Sigmoid colon (tissue), 7 donors: ENCODE measurements around the gene CDK11A. TPM values are rescaled to one million over a fixed set of nuclear protein-coding genes. Genes with fewer than 3 reads are reported as not detected.
"Not testable (repeated sequence)": the region's sequence is repeated elsewhere in the genome, so short reads cannot be mapped to it uniquely, and the experiment has no call there.

Experiments used
- DNase-seq: peaks from one replicate; pipeline ENCODE4 v3.0.0-alpha.2; 2019
- H3K27ac ChIP-seq, 4 donors: fragments of 200-600 bp; sonication (generic); one replicate each; pipeline ENCODE4 v1.5.1; 2016 to 2019; ENCODE audit warnings: mild to moderate bottlenecking in 1 of 4
- H3K27me3 ChIP-seq, 3 donors: fragments of 200-600 bp; sonication (generic); one replicate each; pipeline ENCODE4 v1.5.1; 2019; ENCODE audit warnings: mild to moderate bottlenecking in 1 of 3
- H3K36me3 ChIP-seq, 4 donors: fragments of 200-600 bp; sonication (generic); one replicate each; pipeline ENCODE4 v1.5.1; 2016 to 2019
- H3K4me1 ChIP-seq, 4 donors: fragments of 200-600 bp; sonication (generic); one replicate each; pipeline ENCODE4 v1.5.1; 2017 to 2019
- H3K4me3 ChIP-seq, 4 donors: fragments of 200-600 bp; sonication (generic); one replicate each; pipeline ENCODE4 v1.5.1; 2017 to 2019; ENCODE audit warnings: mild to moderate bottlenecking in 2 of 4, moderate library complexity in 1 of 4
- H3K9me3 ChIP-seq, 4 donors: fragments of 200-600 bp in 3 of 4; sonication (generic) in 3 of 4; one replicate each; pipeline versions ENCODE4 v1.5.1 to v1.6.1; 2013 to 2019
- EP300 ChIP-seq, 4 donors: sonication (generic); formaldehyde crosslinking; IDR thresholded peaks; one replicate each; pipeline ENCODE4 v1.6.1; 2017; ENCODE audit warnings: antibody characterized with exemption in 4 of 4
- POLR2A ChIP-seq, 2 donors: fragments of 450-650 bp; IDR thresholded peaks; one replicate each; pipeline ENCODE4 v1.6.1; 2016; ENCODE audit warnings: antibody characterized with exemption in 2 of 2, mild to moderate bottlenecking in 2 of 2, moderate library complexity in 2 of 2
- POLR2AphosphoS5 ChIP-seq, 4 donors: sonication (generic); formaldehyde crosslinking; IDR thresholded peaks; one replicate each; pipeline ENCODE4 v1.6.1; 2017; ENCODE audit warnings: antibody characterized with exemption in 4 of 4
- WGBS, 2 donors: extraction: QIAGEN DNeasy Blood & Tissue Kit; methylation state at CpG; one replicate each; pipeline ENCODE4 v1.1.7; 2013; 5-methylcytosine and 5-hydroxymethylcytosine counted together
- intact Hi-C: fragments of 100-400 bp; cut with DNase I; formaldehyde crosslinking; loops from one replicate; pipeline ENCODE4 v1.15.1; 2023
- polyA plus RNA-seq, 3 donors: library from polyadenylated mRNA; stranded (reverse); fragments of 200-250 nt; gene quantifications; one replicate each; pipeline ENCODE4 v1.2.3, GENCODE V29; 2013
- total RNA-seq, 4 donors: library from RNA; depleted of rRNA; stranded (reverse); fragments of >200 nt; gene quantifications; one replicate each; pipeline ENCODE4 v1.1.0, GENCODE V29; 2016
- TF ChIP-seq, protein P1 (sequence below), 4 experiments: fragments of 450-650 bp in 3 of 4; fragments of 200-600 bp in 1 of 4; IDR thresholded peaks; one replicate each; pipeline ENCODE4 v1.5.1; 2016 to 2019; ENCODE audit warnings: antibody characterized with exemption in 4 of 4, mild to moderate bottlenecking in 3 of 4, moderate library complexity in 2 of 4
- donor health status: healthy with polysubstance abuse.
- donor health status: Bipolar disorder and iron deficiency.
- donor health status: healthy.

CDK11A gene
- total and polyA plus RNA-seq, 7 donors: 19.8 to 53.7 (median 33.5) TPM

DNA sequence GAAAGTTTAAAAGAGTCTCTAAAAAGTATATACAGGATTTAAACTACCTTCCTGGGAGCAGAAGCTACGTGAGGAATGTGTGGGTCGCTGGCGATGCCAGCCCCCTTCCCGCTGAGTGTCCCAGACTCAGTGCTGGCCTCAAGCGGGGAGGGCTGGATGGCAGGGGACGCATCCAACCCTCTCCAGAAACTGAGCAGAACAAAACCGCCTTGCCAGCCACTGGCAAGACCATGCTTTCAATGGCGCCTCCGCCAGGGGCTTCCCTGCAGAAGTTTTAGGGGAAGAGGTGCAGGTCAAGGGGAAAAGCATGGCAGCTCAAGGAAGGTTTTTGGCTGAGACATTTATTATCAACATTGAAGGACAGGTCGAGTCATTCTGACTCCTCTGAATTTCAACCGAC is 28.0 kb upstream of the CDK11A start:
- no peak for DNase-seq
- no peaks in the 10 kb centered on the region for H3K27me3 ChIP-seq
- H3K27ac ChIP-seq: no peak overlapping the region
- peaks cover 22 to 52% (median 44%) of the 10 kb centered on the region in 4 donors for H3K36me3 ChIP-seq
- TF ChIP-seq POLR2AphosphoS5 (IDR thresholded peaks at IDR 0.05): no peak
- TF ChIP-seq, protein P1, sequence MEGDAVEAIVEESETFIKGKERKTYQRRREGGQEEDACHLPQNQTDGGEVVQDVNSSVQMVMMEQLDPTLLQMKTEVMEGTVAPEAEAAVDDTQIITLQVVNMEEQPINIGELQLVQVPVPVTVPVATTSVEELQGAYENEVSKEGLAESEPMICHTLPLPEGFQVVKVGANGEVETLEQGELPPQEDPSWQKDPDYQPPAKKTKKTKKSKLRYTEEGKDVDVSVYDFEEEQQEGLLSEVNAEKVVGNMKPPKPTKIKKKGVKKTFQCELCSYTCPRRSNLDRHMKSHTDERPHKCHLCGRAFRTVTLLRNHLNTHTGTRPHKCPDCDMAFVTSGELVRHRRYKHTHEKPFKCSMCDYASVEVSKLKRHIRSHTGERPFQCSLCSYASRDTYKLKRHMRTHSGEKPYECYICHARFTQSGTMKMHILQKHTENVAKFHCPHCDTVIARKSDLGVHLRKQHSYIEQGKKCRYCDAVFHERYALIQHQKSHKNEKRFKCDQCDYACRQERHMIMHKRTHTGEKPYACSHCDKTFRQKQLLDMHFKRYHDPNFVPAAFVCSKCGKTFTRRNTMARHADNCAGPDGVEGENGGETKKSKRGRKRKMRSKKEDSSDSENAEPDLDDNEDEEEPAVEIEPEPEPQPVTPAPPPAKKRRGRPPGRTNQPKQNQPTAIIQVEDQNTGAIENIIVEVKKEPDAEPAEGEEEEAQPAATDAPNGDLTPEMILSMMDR (IDR thresholded peaks at IDR 0.05): no peak
- no peak for TF ChIP-seq EP300 (IDR thresholded peaks at IDR 0.05)
- no peak for TF ChIP-seq POLR2A (IDR thresholded peaks at IDR 0.05)
- intact Hi-C loops: no loop called here
- 92% methylated on average over 11 of the region's 11 CpGs for WGBS, 2 donors
- no peak overlapping the region for H3K4me3 ChIP-seq
- H3K9me3 ChIP-seq: no peaks in the 10 kb centered on the region
- H3K4me1 ChIP-seq: no peaks in the 10 kb centered on the region

DNA sequence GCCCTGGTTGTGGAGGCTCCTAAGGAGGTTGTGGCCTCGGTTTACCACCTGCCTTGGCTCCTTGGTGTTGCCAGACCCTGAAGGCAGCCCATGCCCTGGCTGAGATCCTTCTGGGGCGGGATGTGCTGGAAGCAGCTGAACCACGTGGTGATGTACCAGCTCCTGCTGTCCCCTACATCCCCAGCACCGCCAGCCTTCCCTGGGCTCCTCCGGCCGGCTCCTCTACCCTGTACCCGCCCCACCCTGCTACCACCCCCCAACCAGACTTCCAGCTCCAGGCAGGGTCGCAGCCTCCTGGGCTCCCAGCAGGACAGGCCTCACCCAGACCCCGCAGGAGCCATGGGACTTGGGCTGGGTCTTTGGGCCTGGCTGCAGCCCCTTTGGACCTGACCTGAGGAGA is 25.8 kb upstream of the CDK11A start:
- H3K27ac ChIP-seq, H3K4me3 ChIP-seq, DNase-seq, intact Hi-C loops, H3K9me3 ChIP-seq, H3K27me3 ChIP-seq, H3K4me1 ChIP-seq: not testable (repeated sequence)
- H3K36me3 ChIP-seq: peaks cover 16 to 30% (median 25%) of the 10 kb centered on the region in 4 donors
- WGBS, 2 donors: 85 to 94% methylated on average over 8 of the region's 9 CpGs

DNA sequence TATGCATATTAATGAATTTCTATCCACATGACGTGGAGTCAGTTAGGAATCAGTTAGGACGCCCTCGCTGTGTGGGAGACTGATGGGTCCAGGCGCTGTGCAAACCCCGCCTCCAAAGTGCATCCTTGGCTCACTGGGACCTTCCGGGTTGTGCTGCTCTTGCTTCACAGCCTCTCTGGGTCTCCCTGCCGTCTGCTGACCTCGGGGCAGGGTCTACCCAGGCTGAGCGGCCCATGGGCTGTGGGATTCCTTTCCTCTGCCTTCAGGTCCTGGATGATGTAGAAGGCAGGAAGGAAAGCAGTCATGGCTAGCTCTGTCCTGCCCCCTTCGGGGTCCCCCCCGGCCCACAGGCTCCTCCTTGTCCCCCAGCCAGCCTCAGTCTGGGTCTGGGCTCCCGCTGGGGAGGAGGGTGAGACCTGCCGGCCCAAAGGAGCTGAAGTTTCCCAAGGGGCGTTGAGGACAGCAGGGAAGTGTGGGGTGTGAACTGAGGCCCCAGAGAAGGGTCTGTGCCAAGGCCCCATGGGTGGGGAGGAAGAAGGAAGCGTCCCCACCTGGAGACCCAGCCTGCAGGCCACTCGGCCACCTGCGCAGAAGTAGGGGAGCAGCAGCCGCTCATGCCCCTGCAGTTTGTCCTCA is 24.6 kb upstream of the CDK11A start:
- WGBS, 2 donors: 81 to 82% methylated on average over 18 of the region's 18 CpGs
- no peaks in the 10 kb centered on the region for H3K9me3 ChIP-seq
- H3K36me3 ChIP-seq: peaks cover 8 to 19% (median 14%) of the 10 kb centered on the region in 4 donors
- H3K4me3 ChIP-seq: no peak overlapping the region
- H3K27ac ChIP-seq: no peak overlapping the region
- no peak for DNase-seq
- TF ChIP-seq, protein P1 (IDR thresholded peaks at IDR 0.05): no peak
- TF ChIP-seq EP300 (IDR thresholded peaks at IDR 0.05): no peak
- TF ChIP-seq POLR2A (IDR thresholded peaks at IDR 0.05): no peak
- TF ChIP-seq POLR2AphosphoS5 (IDR thresholded peaks at IDR 0.05): no peak
- no peaks in the 10 kb centered on the region for H3K4me1 ChIP-seq
- H3K27me3 ChIP-seq: no peaks in the 10 kb centered on the region
- intact Hi-C loops: no loop called here

DNA sequence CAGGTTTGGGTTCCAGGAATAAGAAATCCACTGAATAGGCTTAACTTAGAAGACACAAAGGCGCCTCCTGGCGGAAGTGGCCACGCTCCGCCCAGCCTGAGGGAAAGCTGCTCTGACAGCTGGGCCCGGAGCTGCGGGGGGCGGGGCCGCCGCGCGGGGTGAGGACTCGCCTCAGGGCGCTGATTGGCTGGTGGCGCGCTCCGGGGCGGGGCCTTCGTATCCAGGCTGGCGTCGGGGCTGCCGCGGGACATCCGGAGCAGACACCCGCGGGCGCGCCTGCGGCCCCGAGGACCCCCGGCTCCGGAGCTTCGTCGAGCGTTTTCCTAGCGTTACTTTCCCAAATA is 22.4 kb upstream of the CDK11A start:
- H3K27ac ChIP-seq: peak overlapping the region; percentile 51 to 93 (median 86)
- H3K4me1 ChIP-seq: not testable (repeated sequence)
- WGBS, 2 donors: no CpG with 5 or more reads among the region's 35 CpGs

DNA sequence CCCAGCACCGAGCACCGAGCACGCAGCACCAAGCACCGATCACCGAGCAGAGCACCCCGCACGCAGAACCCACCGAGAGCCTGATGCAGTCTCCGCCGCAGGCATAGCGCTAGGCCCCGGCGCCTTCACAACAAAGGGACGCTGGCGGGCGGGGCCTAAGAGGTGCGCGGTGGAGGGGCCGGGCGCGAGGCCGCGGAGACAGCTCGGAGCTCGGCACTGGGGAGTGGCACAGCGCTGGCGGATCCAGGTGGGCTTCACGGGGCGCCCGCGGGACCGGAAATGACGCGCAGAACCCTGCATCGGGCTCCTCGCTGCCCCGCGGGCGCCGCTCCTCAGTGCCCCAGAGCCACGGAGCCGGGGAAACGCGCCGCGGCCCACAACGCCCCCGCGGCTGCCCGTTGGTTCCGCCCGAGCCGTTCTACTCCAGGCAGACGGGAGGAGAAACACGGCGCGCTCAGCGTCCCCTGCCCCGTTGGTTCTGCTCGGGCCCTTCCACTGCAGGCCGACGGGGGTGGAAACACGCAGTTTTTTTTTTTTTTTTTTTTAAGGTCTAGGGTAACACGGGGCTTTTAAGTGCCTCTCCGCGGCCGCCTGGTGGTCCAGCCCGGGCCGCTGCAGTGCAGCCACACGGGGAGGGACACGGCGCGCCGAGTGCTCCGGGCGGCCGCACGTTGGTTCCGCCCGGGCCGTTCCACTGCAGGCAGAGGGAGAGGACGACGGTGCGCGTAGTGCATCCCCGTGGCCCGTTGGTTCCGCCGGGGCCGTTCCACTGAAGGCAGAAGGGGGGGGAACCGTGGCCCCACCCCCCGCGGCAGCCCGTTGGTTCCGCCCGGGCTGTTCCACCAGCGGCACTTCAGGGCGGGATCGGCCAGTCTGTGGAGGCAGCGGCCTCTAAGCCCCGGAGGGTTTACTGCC is 21.8 kb upstream of the CDK11A start:
- peak; percentile 51 to 75 (median 70) for TF ChIP-seq POLR2AphosphoS5 (IDR thresholded peaks at IDR 0.05)
- TF ChIP-seq, protein P1 (IDR thresholded peaks at IDR 0.05): peak in 2 of 4 experiments; percentile 17 to 50
- H3K4me1 ChIP-seq, intact Hi-C loops, H3K36me3 ChIP-seq, H3K9me3 ChIP-seq, H3K27me3 ChIP-seq: not testable (repeated sequence)
- peak overlapping the region; percentile 51 to 93 (median 86) for H3K27ac ChIP-seq
- H3K4me3 ChIP-seq: peak overlapping the region in 3 of 4 donors; percentile 49 to 54 (median 53)
- DNase-seq: peak; percentile 95
- 0% methylated on average over 79 to 82 of the region's 101 CpGs for WGBS, 2 donors

More for the DNA sequence above, 22.4 kb upstream of the CDK11A start:
- H3K4me3 ChIP-seq: peak overlapping the region in 3 of 4 donors; percentile 49 to 54 (median 53)
- intact Hi-C loops, H3K27me3 ChIP-seq, DNase-seq, H3K9me3 ChIP-seq, H3K36me3 ChIP-seq: not testable (repeated sequence)

DNA sequence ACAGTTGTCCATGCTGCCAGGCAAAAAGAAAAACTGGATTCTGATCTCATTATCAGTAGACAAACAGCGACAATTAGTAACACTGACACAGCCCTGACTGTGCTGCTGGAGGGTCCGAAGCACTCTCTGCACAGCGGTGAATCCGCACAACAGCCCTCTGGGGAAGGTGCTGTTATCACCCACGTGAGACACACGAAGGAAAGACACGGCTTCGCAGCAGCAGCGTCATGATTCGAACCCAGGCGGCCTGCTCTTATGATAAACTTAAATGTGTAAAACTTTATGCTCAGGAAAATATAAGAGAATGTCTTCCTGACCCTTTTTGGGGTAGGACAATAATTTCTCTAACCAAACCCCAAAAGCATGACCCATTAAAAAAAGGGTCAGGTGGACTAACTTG is 18.4 kb upstream of the CDK11A start:
- H3K9me3 ChIP-seq, H3K27ac ChIP-seq, H3K27me3 ChIP-seq, DNase-seq, intact Hi-C loops, H3K4me3 ChIP-seq, H3K4me1 ChIP-seq: not testable (repeated sequence)
- 86 to 90% methylated on average over 11 of the region's 11 CpGs for WGBS, 2 donors
- H3K36me3 ChIP-seq: peaks cover 0 to 11% (median 5%) of the 10 kb centered on the region in 4 donors
